NT2/D1 (cell line): ENCODE data around the gene KANK3.
A peak's percentile ranks its signal among the peaks of the same experiment; 100 is the strongest.

Experiments used
- DNase-seq: peaks from one replicate; pipeline ENCODE4 v3.0.0-alpha.2; 2011; ENCODE audit warnings: low read depth, low spot score
- H3K27me3 ChIP-seq: 2 replicates; pipeline ENCODE4 v1.6.0; 2011; ENCODE audit warnings: mild to moderate bottlenecking; ENCODE audit not compliant: insufficient read length, insufficient read depth
- H3K36me3 ChIP-seq: 2 replicates; pipeline ENCODE4 v1.6.1; 2011; ENCODE audit warnings: mild to moderate bottlenecking, low read length, mixed read lengths; ENCODE audit not compliant: insufficient read depth, insufficient read length
- H3K4me1 ChIP-seq: 2 replicates; pipeline ENCODE4 v1.5.1; 2011; ENCODE audit not compliant: insufficient read depth, insufficient read length
- H3K4me3 ChIP-seq: 2 replicates; pipeline ENCODE4 v1.5.1; 2011; ENCODE audit warnings: low read depth; ENCODE audit not compliant: insufficient read length
- H3K9ac ChIP-seq: 2 replicates; pipeline ENCODE4 v1.6.0; 2011; ENCODE audit warnings: low read depth; ENCODE audit not compliant: insufficient read length
- H3K9me3 ChIP-seq: 2 replicates; pipeline ENCODE4 v1.5.1; 2011; ENCODE audit warnings: mild to moderate bottlenecking, low read length; ENCODE audit not compliant: insufficient read depth
- SUZ12 ChIP-seq: IDR thresholded peaks from 2 replicates; pipeline ENCODE4 v1.6.1; 2011; ENCODE audit not compliant: insufficient read length, insufficient read depth; ENCODE audit errors: extremely low read depth
- YY1 ChIP-seq: IDR thresholded peaks from 2 replicates; pipeline ENCODE4 v1.6.1; 2011; ENCODE audit not compliant: insufficient read length, insufficient read depth
- ZNF274 ChIP-seq: IDR thresholded peaks from 2 replicates; pipeline ENCODE4 v1.6.1; 2011; ENCODE audit warnings: mild to moderate bottlenecking, low read depth, low read length

Gene KANK3

GRCh38 chr19:8337728-8338127 is 5.3 kb downstream of the KANK3 start:
- peaks cover 18% of the 10 kb centered on the region for H3K4me1 ChIP-seq
- no peaks in the 10 kb centered on the region for H3K9me3 ChIP-seq
- no peaks in the 10 kb centered on the region for H3K36me3 ChIP-seq
- no peak for DNase-seq
- H3K27me3 ChIP-seq, result peaks cover 48% of the 10 kb centered on the region
- no peak overlapping the region for H3K4me3 ChIP-seq
- peak overlapping the region; percentile 9 for H3K9ac ChIP-seq
- TF ChIP-seq YY1, result no peak
- no peak for TF ChIP-seq SUZ12
- no peak for TF ChIP-seq ZNF274

- TF ChIP-seq SUZ12, result no peak
- TF ChIP-seq ZNF274, result no peak
- TF ChIP-seq YY1, result no peak
- H3K4me3 ChIP-seq, result no peak overlapping the region
- H3K27me3 ChIP-seq, result peaks cover 38% of the 10 kb centered on the region
- no peak overlapping the region for H3K9ac ChIP-seq
- H3K36me3 ChIP-seq, result no peaks in the 10 kb centered on the region
- H3K4me1 ChIP-seq, result peaks cover 13% of the 10 kb centered on the region
- no peak for DNase-seq
- no peaks in the 10 kb centered on the region for H3K9me3 ChIP-seq
These were observed 6.4 kb downstream of the KANK3 start for GRCh38 chr19:8336660-8337059.

GRCh38 chr19:8336072-8336569 is 6.9 kb downstream of the KANK3 start:
- no peaks in the 10 kb centered on the region for H3K9me3 ChIP-seq
- H3K36me3 ChIP-seq, result no peaks in the 10 kb centered on the region
- peaks cover 18% of the 10 kb centered on the region for H3K4me1 ChIP-seq
- DNase-seq, result no peak
- no peak overlapping the region for H3K9ac ChIP-seq
- no peak overlapping the region for H3K4me3 ChIP-seq
- peaks cover 37% of the 10 kb centered on the region for H3K27me3 ChIP-seq
- no peak for TF ChIP-seq SUZ12
- TF ChIP-seq YY1, result no peak
- no peak for TF ChIP-seq ZNF274

- H3K9me3 ChIP-seq, result no peaks in the 10 kb centered on the region
- no peak for TF ChIP-seq SUZ12
- no peak for TF ChIP-seq YY1
- no peak for TF ChIP-seq ZNF274
- no peak for DNase-seq
- peak overlapping the region; percentile 80 for H3K9ac ChIP-seq
- no peaks in the 10 kb centered on the region for H3K36me3 ChIP-seq
- H3K4me3 ChIP-seq, result peak overlapping the region; percentile 54
- H3K4me1 ChIP-seq, result peaks cover 14% of the 10 kb centered on the region
- peaks cover 37% of the 10 kb centered on the region for H3K27me3 ChIP-seq
These were observed 7.6 kb downstream of the KANK3 start for GRCh38 chr19:8335343-8336071.

- peak overlapping the region; percentile 80 for H3K9ac ChIP-seq
These were observed 8.4 kb downstream of the KANK3 start for GRCh38 chr19:8334458-8335342.

GRCh38 chr19:8333767-8334457 is 9.2 kb downstream of the KANK3 start:
- peaks cover 37% of the 10 kb centered on the region for H3K27me3 ChIP-seq
- H3K4me3 ChIP-seq, result peak overlapping the region; percentile 54
- no peaks in the 10 kb centered on the region for H3K9me3 ChIP-seq
- TF ChIP-seq YY1 (no peak), SUZ12 (no peak), ZNF274 (no peak)
- peaks cover 18% of the 10 kb centered on the region for H3K4me1 ChIP-seq
- no peaks in the 10 kb centered on the region for H3K36me3 ChIP-seq
- peak overlapping the region; percentile 80 for H3K9ac ChIP-seq
- DNase-seq, result no peak

More at GRCh38 chr19:8334458-8335342, 8.4 kb downstream of the KANK3 start:
- peaks cover 37% of the 10 kb centered on the region for H3K27me3 ChIP-seq
- no peaks in the 10 kb centered on the region for H3K36me3 ChIP-seq
- peaks cover 14% of the 10 kb centered on the region for H3K4me1 ChIP-seq
- no peaks in the 10 kb centered on the region for H3K9me3 ChIP-seq
- no peak for DNase-seq
- peak overlapping the region; percentile 54 for H3K4me3 ChIP-seq
- no peak for TF ChIP-seq SUZ12
- TF ChIP-seq ZNF274, result no peak
- no peak for TF ChIP-seq YY1
